ENCODE data around the gene RAB5IF. TPM values are rescaled to one million over a fixed set of nuclear protein-coding genes. Genes with fewer than 3 reads are reported as not detected.

Gene RAB5IF
- total and polyA plus RNA-seq, 2 of the 4 experiments (the other 2 are of a cell fraction): 74.0 to 93.1 TPM

GRCh38 chr20:36582821-36583220, 22.8 kb upstream of the RAB5IF start:
- dilution Hi-C loops (cut with HindIII; ENCODE audit: low sequenced_read_pairs, unreplicated experiment) (no loop called here), in situ Hi-C loops (cut with MboI; ENCODE audit: low sequenced_read_pairs) (no loop called here)

More at GRCh38 chr20:36582821-36583220, 22.8 kb upstream of the RAB5IF start:
- no peak overlapping the region for H3K9ac ChIP-seq (ENCODE audit: low read depth, low read length)
- intact Hi-C loops (cut with micrococcal nuclease): no loop called here
- no peak overlapping the region for H3K56ac ChIP-seq (ENCODE audit: extremely low read depth, insufficient read depth, low read length)
- no peak overlapping the region for H3K4ac ChIP-seq (ENCODE audit: low read depth, low read length)
- H3K4me2 ChIP-seq (ENCODE audit: low read depth, low read length): no peak overlapping the region
- BruUV-seq (replicated peaks): no TSS peak
- H2BK15ac ChIP-seq (ENCODE audit: low read depth, low read length): no peak overlapping the region
- no peak overlapping the region for H3K27ac ChIP-seq (ENCODE audit: insufficient read depth, low read length)
- ChIA-PET CTCF (no interaction called here), POLR2A (ENCODE audit: unreplicated experiment) (no interaction called here)
- peaks cover 34% of the 10 kb centered on the region for H3K36me3 ChIP-seq (ENCODE audit: control insufficient read depth, insufficient read depth, low read length)
- no peak overlapping the region for H3K14ac ChIP-seq (replicated peaks; ENCODE audit: low read depth, low read length)
- peaks cover 17 to 26% of the 10 kb centered on the region in 2 experiments for H3K79me1 ChIP-seq (ENCODE audit: low read depth in 1 of 2, low read length in 2 of 2)
- H3K18ac ChIP-seq (ENCODE audit: low read depth, low read length): no peak overlapping the region
- H2BK120ac ChIP-seq (ENCODE audit: low read depth, low read length): no peak overlapping the region
- no peak overlapping the region for H2AK9ac ChIP-seq (replicated peaks; ENCODE audit: low read depth, low read length, poor library complexity)
- no peak overlapping the region for H4K91ac ChIP-seq (ENCODE audit: insufficient read depth, low read depth, low read length)
- H3K4me3 ChIP-seq (ENCODE audit: insufficient read depth, low read depth, low read length): no peak overlapping the region
- H3K4me1 ChIP-seq (ENCODE audit: control insufficient read depth, insufficient read depth, low read length): no peaks in the 10 kb centered on the region
- no peak overlapping the region for H3K23ac ChIP-seq (ENCODE audit: low read depth, low read length)
- no peaks in the 10 kb centered on the region for H3K27me3 ChIP-seq (ENCODE audit: control insufficient read depth, insufficient read depth, low read length)
- WGBS, 2 experiments (ENCODE audit: extremely low coverage in 2 of 2, insufficient read length in 1 of 2): 100% methylated on average over 1 of the region's 4 CpGs; no CpG with 5 or more reads in 1 of the 2 experiments
- H3K9me1 ChIP-seq (ENCODE audit: insufficient read depth, low read length): peaks cover 12% of the 10 kb centered on the region
- no peak for ATAC-seq (ENCODE audit: low read depth)
- H4K5ac ChIP-seq (ENCODE audit: low read depth, low read length): no peak overlapping the region
- TF ChIP-seq CEBPB (IDR thresholded peaks at IDR 0.05; ENCODE audit: low read depth, low read length) (no peak), ELK1 (IDR thresholded peaks at IDR 0.05; ENCODE audit: borderline replicate concordance, low read depth, low read length) (no peak), RAD21 (IDR thresholded peaks at IDR 0.05; ENCODE audit: low read length) (no peak), MAFK (IDR thresholded peaks at IDR 0.05; ENCODE audit: low read depth, low read length) (no peak), CHD1 (IDR thresholded peaks at IDR 0.05; ENCODE audit: low read depth, low read length) (no peak), FOS (IDR thresholded peaks at IDR 0.05; ENCODE audit: low read depth, low read length) (no peak), RFX5 (IDR thresholded peaks at IDR 0.05; ENCODE audit: low read depth, low read length) (no peak), MAZ (IDR thresholded peaks at IDR 0.05; ENCODE audit: borderline replicate concordance, low read depth, low read length) (no peak), MXI1 (IDR thresholded peaks at IDR 0.05; ENCODE audit: borderline replicate concordance, low read depth, low read length) (no peak), BHLHE40 (IDR thresholded peaks at IDR 0.05; ENCODE audit: low read depth, low read length) (no peak), SMC3 (IDR thresholded peaks at IDR 0.05; ENCODE audit: low read depth, low read length) (no peak), POLR2A (IDR thresholded peaks at IDR 0.05; ENCODE audit: low read depth, low read length) (no peak), CTCF (conservative IDR thresholded peaks at IDR 0.05; ENCODE audit: low read depth, low read length) (no peak), RCOR1 (IDR thresholded peaks at IDR 0.05; ENCODE audit: insufficient replicate concordance, low read length) (no peak), USF2 (IDR thresholded peaks at IDR 0.05; ENCODE audit: low read depth, low read length) (no peak), NFE2L2 (IDR thresholded peaks at IDR 0.05; ENCODE audit: low read depth, low read length) (no peak)
- no peak overlapping the region for H2AK5ac ChIP-seq (ENCODE audit: low read depth, low read length)
- H4K8ac ChIP-seq (ENCODE audit: low read depth in 2 of 2, low read length in 2 of 2): no peak overlapping the region
- no peak overlapping the region for H2BK20ac ChIP-seq (ENCODE audit: low read depth, low read length)
- H2AFZ ChIP-seq (replicated peaks; ENCODE audit: low read length, poor library complexity): no peak overlapping the region
- H2BK5ac ChIP-seq (ENCODE audit: low read depth, low read length, poor library complexity, severe bottlenecking): no peak overlapping the region
- no peaks in the 10 kb centered on the region for H3K9me3 ChIP-seq (ENCODE audit: control insufficient read depth, insufficient read depth, low read length)
- H4K20me1 ChIP-seq (ENCODE audit: insufficient read depth, low read length): peaks cover 14% of the 10 kb centered on the region
- no peak for DNase-seq
